Breast epithelium (tissue), 3 donors: ENCODE measurements around the gene SPRR5.

Source experiments
- CTCF ChIP-seq, 3 donors: fragments of 450-650 bp; IDR thresholded peaks; one replicate each; pipeline ENCODE4 v1.5.1; 2016 to 2017; ENCODE audit warnings: antibody characterized with exemption in 3 of 3, mild to moderate bottlenecking in 3 of 3, moderate library complexity in 3 of 3
- POLR2A ChIP-seq: fragments of 450-650 bp; IDR thresholded peaks from one replicate; pipeline ENCODE4 v1.6.1; 2016; ENCODE audit warnings: antibody characterized with exemption, mild to moderate bottlenecking, moderate library complexity
- POLR2AphosphoS5 ChIP-seq, 3 donors: sonication (generic); formaldehyde crosslinking; IDR thresholded peaks; one replicate each; pipeline ENCODE4 v1.6.1; 2017; ENCODE audit warnings: antibody characterized with exemption in 3 of 3

DNA sequence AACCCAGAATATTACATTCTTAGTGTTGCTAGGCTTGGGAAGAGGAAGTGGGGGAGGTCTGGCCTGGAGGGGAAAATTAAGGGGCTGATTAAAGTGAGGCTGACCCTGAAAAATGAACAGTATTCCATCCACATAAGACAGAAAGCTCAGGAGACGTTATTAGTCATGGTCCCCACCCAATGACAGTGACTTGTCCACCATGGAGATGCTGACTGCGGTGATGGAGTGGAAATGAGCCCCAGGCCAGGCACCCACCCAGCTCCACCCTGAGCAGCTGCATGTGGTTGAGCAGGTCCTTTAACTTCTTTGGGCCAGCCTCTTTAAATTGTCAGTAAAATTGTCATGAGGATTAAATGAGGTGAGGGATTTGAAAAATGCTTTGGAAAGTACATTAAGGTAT, 22.0 kb downstream of the SPRR5 start:
- TF ChIP-seq POLR2A (no peak), CTCF (IDR thresholded peaks at IDR 0.05) (no peak), POLR2AphosphoS5 (IDR thresholded peaks at IDR 0.05) (no peak)
